ENCODE measurements around the gene ITGB3.

The ITGB3 gene

DNA sequence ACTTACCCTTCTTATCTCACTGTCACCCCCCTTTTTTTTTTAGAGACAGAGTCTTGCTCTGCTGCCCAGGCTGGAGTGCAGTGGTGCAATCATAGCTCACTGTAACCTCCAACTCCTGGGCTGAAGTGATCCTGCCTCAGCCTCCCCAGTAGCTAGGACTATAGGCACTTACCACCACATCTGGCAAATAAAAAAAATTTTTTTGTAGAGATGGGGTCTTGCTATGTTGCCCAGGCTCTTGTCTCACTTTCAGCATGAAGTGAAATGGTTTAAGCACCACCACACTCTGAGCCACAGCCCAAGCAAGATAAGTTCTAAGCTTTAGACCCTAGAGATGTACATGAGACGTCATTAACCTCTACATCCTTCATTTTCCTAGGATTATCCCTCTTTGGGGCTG, 35.7 kb downstream of the ITGB3 start:
- H2AFZ ChIP-seq (ENCODE audit: insufficient read depth, low read length, poor library complexity) = no peak overlapping the region
- H3K4me2 ChIP-seq (ENCODE audit: low read length) = no peak overlapping the region
- no peaks in the 10 kb centered on the region for H3K79me1 ChIP-seq (ENCODE audit: low read length)
- no peaks in the 10 kb centered on the region for H3K27me3 ChIP-seq (ENCODE audit: insufficient read depth, low read length)
- H3K4me1 ChIP-seq (ENCODE audit: control insufficient read depth in 1 of 2, insufficient read depth in 2 of 2, low read length in 2 of 2) = peaks cover 5 to 6% of the 10 kb centered on the region in 2 experiments
- H2BK120ac ChIP-seq (ENCODE audit: insufficient read depth, low read length, poor library complexity) = no peak overlapping the region
- H3K4me3 ChIP-seq (ENCODE audit: low read depth, low read length) = no peak overlapping the region
- H3K23ac ChIP-seq (ENCODE audit: low read length) = no peak overlapping the region
- H4K8ac ChIP-seq (ENCODE audit: low read depth, low read length) = no peak overlapping the region
- no peak overlapping the region for H3K18ac ChIP-seq (ENCODE audit: low read length)
- no peak overlapping the region for H2BK12ac ChIP-seq (ENCODE audit: low read length)
- no peak overlapping the region for H4K91ac ChIP-seq (ENCODE audit: low read depth, low read length)
- no peak overlapping the region for H3K14ac ChIP-seq (ENCODE audit: low read length)
- H4K12ac ChIP-seq (ENCODE audit: low read depth, low read length) = no peak overlapping the region
- no peak overlapping the region for H3K9ac ChIP-seq (ENCODE audit: low read length)
- no peak for DNase-seq
- H3K9me3 ChIP-seq (ENCODE audit: insufficient read depth, low read depth, low read length) = no peaks in the 10 kb centered on the region
- WGBS (ENCODE audit: extremely low coverage, insufficient coverage, insufficient read length) = no CpG with 5 or more reads among the region's 1 CpG
- H2BK5ac ChIP-seq (ENCODE audit: low read depth, low read length, poor library complexity) = no peak overlapping the region
- H3K27ac ChIP-seq (ENCODE audit: low read depth, low read length) = no peak overlapping the region
- H3K79me2 ChIP-seq (ENCODE audit: control insufficient read depth, insufficient read depth, low read length, poor library complexity) = no peaks in the 10 kb centered on the region
- no peaks in the 10 kb centered on the region for H3K36me3 ChIP-seq (ENCODE audit: control insufficient read depth in 1 of 2, insufficient read depth in 2 of 2, low read length in 2 of 2)
- H2AK5ac ChIP-seq (ENCODE audit: low read length) = no peak overlapping the region
- H3K4ac ChIP-seq (ENCODE audit: low read depth, low read length) = no peak overlapping the region

DNA sequence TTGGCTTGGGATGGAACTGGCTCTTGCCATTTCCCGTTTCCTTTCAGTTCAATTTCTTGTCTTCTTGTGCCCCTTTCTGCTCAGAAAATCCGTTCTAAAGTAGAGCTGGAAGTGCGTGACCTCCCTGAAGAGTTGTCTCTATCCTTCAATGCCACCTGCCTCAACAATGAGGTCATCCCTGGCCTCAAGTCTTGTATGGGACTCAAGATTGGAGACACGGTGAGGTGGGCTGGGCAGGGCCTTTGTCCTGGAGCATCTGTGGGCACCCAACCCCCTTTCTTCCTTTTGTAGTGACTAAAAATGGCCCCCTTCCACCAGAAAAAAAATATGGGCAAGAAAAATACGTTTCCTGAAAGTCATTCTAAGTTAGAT, 37.2 kb downstream of the ITGB3 start:
- no peak overlapping the region for H2BK5ac ChIP-seq (ENCODE audit: low read depth, low read length, poor library complexity)
- no CpG with 5 or more reads among the region's 5 CpGs for WGBS (ENCODE audit: extremely low coverage, insufficient coverage, insufficient read length)

GRCh38 chr17:47291242-47291873, 37.7 kb downstream of the ITGB3 start:
- peak in 1 of 2 donors; percentile 84 for DNase-seq
- Histone ChIP-seq H4K91ac (ENCODE audit: low read depth, low read length) (no peak overlapping the region), H3K23ac (ENCODE audit: low read length) (no peak overlapping the region), H2BK12ac (ENCODE audit: low read length) (no peak overlapping the region), H3K9me3 (ENCODE audit: insufficient read depth, low read depth, low read length) (no peaks in the 10 kb centered on the region), H3K79me2 (ENCODE audit: control insufficient read depth, insufficient read depth, low read length, poor library complexity) (no peaks in the 10 kb centered on the region), H3K36me3 (ENCODE audit: control insufficient read depth in 1 of 2, insufficient read depth in 2 of 2, low read length in 2 of 2) (no peaks in the 10 kb centered on the region), H3K4ac (ENCODE audit: low read depth, low read length) (no peak overlapping the region), H3K4me3 (ENCODE audit: low read depth, low read length) (no peak overlapping the region), H3K18ac (ENCODE audit: low read length) (no peak overlapping the region), H2BK120ac (ENCODE audit: insufficient read depth, low read length, poor library complexity) (no peak overlapping the region), H3K14ac (ENCODE audit: low read length) (no peak overlapping the region), H2AFZ (ENCODE audit: insufficient read depth, low read length, poor library complexity) (no peak overlapping the region), H3K4me2 (ENCODE audit: low read length) (no peak overlapping the region), H2AK5ac (ENCODE audit: low read length) (no peak overlapping the region), H3K9ac (ENCODE audit: low read length) (no peak overlapping the region), H3K79me1 (ENCODE audit: low read length) (no peaks in the 10 kb centered on the region), H4K8ac (ENCODE audit: low read depth, low read length) (no peak overlapping the region), H3K27ac (ENCODE audit: low read depth, low read length) (no peak overlapping the region), H4K12ac (ENCODE audit: low read depth, low read length) (no peak overlapping the region), H3K4me1 (ENCODE audit: control insufficient read depth in 1 of 2, insufficient read depth in 2 of 2, low read length in 2 of 2) (peaks cover 5 to 6% of the 10 kb centered on the region in 2 experiments), H3K27me3 (ENCODE audit: insufficient read depth, low read length) (no peaks in the 10 kb centered on the region), H2BK5ac (ENCODE audit: low read depth, low read length, poor library complexity) (no peak overlapping the region)
- WGBS (ENCODE audit: extremely low coverage, insufficient coverage, insufficient read length) = no CpG with 5 or more reads among the region's 8 CpGs

More for the DNA sequence above, 37.2 kb downstream of the ITGB3 start:
- DNase-seq = no peak
- Histone ChIP-seq H3K9me3 (ENCODE audit: insufficient read depth, low read depth, low read length) (no peaks in the 10 kb centered on the region), H2BK120ac (ENCODE audit: insufficient read depth, low read length, poor library complexity) (no peak overlapping the region), H3K4me2 (ENCODE audit: low read length) (no peak overlapping the region), H3K27me3 (ENCODE audit: insufficient read depth, low read length) (no peaks in the 10 kb centered on the region), H2AFZ (ENCODE audit: insufficient read depth, low read length, poor library complexity) (no peak overlapping the region), H3K4ac (ENCODE audit: low read depth, low read length) (no peak overlapping the region), H3K79me2 (ENCODE audit: control insufficient read depth, insufficient read depth, low read length, poor library complexity) (no peaks in the 10 kb centered on the region), H4K12ac (ENCODE audit: low read depth, low read length) (no peak overlapping the region), H3K36me3 (ENCODE audit: control insufficient read depth in 1 of 2, insufficient read depth in 2 of 2, low read length in 2 of 2) (no peaks in the 10 kb centered on the region), H3K23ac (ENCODE audit: low read length) (no peak overlapping the region), H2BK12ac (ENCODE audit: low read length) (no peak overlapping the region), H4K8ac (ENCODE audit: low read depth, low read length) (no peak overlapping the region), H3K4me3 (ENCODE audit: low read depth, low read length) (no peak overlapping the region), H3K18ac (ENCODE audit: low read length) (no peak overlapping the region), H3K4me1 (ENCODE audit: control insufficient read depth in 1 of 2, insufficient read depth in 2 of 2, low read length in 2 of 2) (peaks cover 5 to 6% of the 10 kb centered on the region in 2 experiments), H3K14ac (ENCODE audit: low read length) (no peak overlapping the region), H3K79me1 (ENCODE audit: low read length) (no peaks in the 10 kb centered on the region), H2AK5ac (ENCODE audit: low read length) (no peak overlapping the region), H3K9ac (ENCODE audit: low read length) (no peak overlapping the region), H3K27ac (ENCODE audit: low read depth, low read length) (no peak overlapping the region), H4K91ac (ENCODE audit: low read depth, low read length) (no peak overlapping the region)

DNA sequence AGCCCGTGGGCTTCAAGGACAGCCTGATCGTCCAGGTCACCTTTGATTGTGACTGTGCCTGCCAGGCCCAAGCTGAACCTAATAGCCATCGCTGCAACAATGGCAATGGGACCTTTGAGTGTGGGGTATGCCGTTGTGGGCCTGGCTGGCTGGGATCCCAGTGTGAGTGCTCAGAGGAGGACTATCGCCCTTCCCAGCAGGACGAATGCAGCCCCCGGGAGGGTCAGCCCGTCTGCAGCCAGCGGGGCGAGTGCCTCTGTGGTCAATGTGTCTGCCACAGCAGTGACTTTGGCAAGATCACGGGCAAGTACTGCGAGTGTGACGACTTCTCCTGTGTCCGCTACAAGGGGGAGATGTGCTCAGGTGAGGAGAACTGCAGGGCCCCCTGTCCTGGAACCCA, 38.6 kb downstream of the ITGB3 start:
- H4K12ac ChIP-seq (ENCODE audit: low read depth, low read length) = no peak overlapping the region
- H3K9ac ChIP-seq (ENCODE audit: low read length) = no peak overlapping the region
- H2AFZ ChIP-seq (ENCODE audit: insufficient read depth, low read length, poor library complexity) = no peak overlapping the region
- H3K79me2 ChIP-seq (ENCODE audit: control insufficient read depth, insufficient read depth, low read length, poor library complexity) = no peaks in the 10 kb centered on the region
- peaks cover 5 to 6% of the 10 kb centered on the region in 2 experiments for H3K4me1 ChIP-seq (ENCODE audit: control insufficient read depth in 1 of 2, insufficient read depth in 2 of 2, low read length in 2 of 2)
- H3K4me2 ChIP-seq (ENCODE audit: low read length) = no peak overlapping the region
- no peak for DNase-seq
- no peak overlapping the region for H3K14ac ChIP-seq (ENCODE audit: low read length)
- no peak overlapping the region for H3K4me3 ChIP-seq (ENCODE audit: low read depth, low read length)
- H3K27ac ChIP-seq (ENCODE audit: low read depth, low read length) = no peak overlapping the region
- no peaks in the 10 kb centered on the region for H3K27me3 ChIP-seq (ENCODE audit: insufficient read depth, low read length)
- no peaks in the 10 kb centered on the region for H3K79me1 ChIP-seq (ENCODE audit: low read length)
- H2BK12ac ChIP-seq (ENCODE audit: low read length) = no peak overlapping the region
- no peak overlapping the region for H2AK5ac ChIP-seq (ENCODE audit: low read length)
- H4K8ac ChIP-seq (ENCODE audit: low read depth, low read length) = no peak overlapping the region
- H2BK120ac ChIP-seq (ENCODE audit: insufficient read depth, low read length, poor library complexity) = no peak overlapping the region
- H3K9me3 ChIP-seq (ENCODE audit: insufficient read depth, low read depth, low read length) = no peaks in the 10 kb centered on the region
- no peak overlapping the region for H3K23ac ChIP-seq (ENCODE audit: low read length)
- H4K91ac ChIP-seq (ENCODE audit: low read depth, low read length) = no peak overlapping the region
- no peak overlapping the region for H2BK5ac ChIP-seq (ENCODE audit: low read depth, low read length, poor library complexity)
- H3K18ac ChIP-seq (ENCODE audit: low read length) = no peak overlapping the region
- no peaks in the 10 kb centered on the region for H3K36me3 ChIP-seq (ENCODE audit: control insufficient read depth in 1 of 2, insufficient read depth in 2 of 2, low read length in 2 of 2)
- WGBS (ENCODE audit: extremely low coverage, insufficient coverage, insufficient read length) = no CpG with 5 or more reads among the region's 14 CpGs
- no peak overlapping the region for H3K4ac ChIP-seq (ENCODE audit: low read depth, low read length)
